HEK293 (cell line): Measurements from ENCODE around the gene SYNE3.

Experiments used
- CTCF ChIA-PET: fragments of 350-600 bp; formaldehyde crosslinking; extraction: SDS; loops from one replicate; lab custom pipeline; 2021; ENCODE audit warnings: antibody characterized with exemption; lab: Yijun Ruan, JAX
- POLR2A ChIA-PET: fragments of 300-600 bp; formaldehyde crosslinking; extraction: SDS; loops from one replicate; lab custom pipeline; 2020; ENCODE audit warnings: antibody characterized with exemption, inconsistent platforms; lab: Yijun Ruan, JAX
- H3K27ac ChIP-seq: fragments of 200-500 bp; sonication (Bioruptor generic); 2 replicates; pipeline ENCODE4 v1.5.1; 2014; ENCODE audit warnings: low read depth, low read length, control low read depth, inconsistent platforms; ENCODE audit errors: extremely low read depth
- H3K36me3 ChIP-seq, 2 experiments: fragments of 200-500 bp in 1 of 2; sonication (Bioruptor generic) in 1 of 2; 1 replicate in 1 of 2; 2 replicates in 1 of 2; pipeline ENCODE4 v1.5.1; 2014 to 2017; ENCODE audit warnings: inconsistent platforms in 2 of 2, low read length in 2 of 2; ENCODE audit not compliant: control insufficient read depth in 2 of 2, insufficient read depth in 1 of 2
- H3K4me1 ChIP-seq: fragments of 200-500 bp; sonication (Bioruptor generic); 2 replicates; pipeline ENCODE4 v1.5.1; 2014; ENCODE audit warnings: mild to moderate bottlenecking, low read length, inconsistent platforms; ENCODE audit not compliant: control insufficient read depth, insufficient read depth
- H3K4me3 ChIP-seq: 2 replicates; pipeline ENCODE4 v1.5.1; 2011; ENCODE audit warnings: low read depth, mild to moderate bottlenecking, control low read depth, low read length, moderate library complexity
- H3K9me3 ChIP-seq: fragments of 200-500 bp; sonication (Bioruptor generic); 2 replicates; pipeline ENCODE4 v1.5.1; 2014; ENCODE audit warnings: low read depth, low read length, inconsistent platforms; ENCODE audit not compliant: control insufficient read depth, insufficient read depth
- BCL6B ChIP-seq: fragments of 450-650 bp; formaldehyde crosslinking; IDR thresholded peaks from 2 replicates; pipeline ENCODE4 v1.5.1; 2017; ENCODE audit warnings: missing biosample characterization, missing genetic modification characterization
- GLI2 ChIP-seq: fragments of 450-650 bp; formaldehyde crosslinking; IDR thresholded peaks from 2 replicates; pipeline ENCODE4; 2017; ENCODE audit warnings: missing biosample characterization, missing genetic modification characterization, low read depth, borderline replicate concordance
- HOXD13 ChIP-seq: sonication (generic); formaldehyde crosslinking; IDR thresholded peaks from 2 replicates; pipeline ENCODE4 v1.8.0; 2022; ENCODE audit warnings: missing genetic modification reagents, borderline replicate concordance
- SCRT1 ChIP-seq: fragments of 450-650 bp; formaldehyde crosslinking; IDR thresholded peaks from 2 replicates; pipeline ENCODE4 v1.5.1; 2016; ENCODE audit warnings: missing biosample characterization, missing genetic modification characterization, borderline replicate concordance
- SCRT2 ChIP-seq: fragments of 450-650 bp; formaldehyde crosslinking; IDR thresholded peaks from 2 replicates; pipeline ENCODE4 v1.5.1; 2016; ENCODE audit warnings: missing biosample characterization, missing genetic modification characterization
- SETDB1 ChIP-seq: IDR thresholded peaks from one replicate; pipeline ENCODE4 v1.6.1; 2017; ENCODE audit warnings: mild to moderate bottlenecking, low read length, moderate library complexity, mixed read lengths; ENCODE audit not compliant: insufficient read length
- ZBTB11 ChIP-seq: fragments of 450-650 bp; formaldehyde crosslinking; conservative IDR thresholded peaks from 2 replicates; pipeline ENCODE4 v1.5.1; 2016; ENCODE audit warnings: low read depth, missing biosample characterization, missing genetic modification characterization
- ZNF223 ChIP-seq: fragments of 450-650 bp; formaldehyde crosslinking; IDR thresholded peaks from 2 replicates; pipeline ENCODE4 v1.5.1; 2016; ENCODE audit warnings: missing biosample characterization, missing genetic modification characterization
- ZNF362 ChIP-seq: fragments of 450-650 bp; formaldehyde crosslinking; IDR thresholded peaks from 2 replicates; pipeline ENCODE4 v1.5.1; 2016; ENCODE audit warnings: missing biosample characterization, missing genetic modification characterization
- ZNF366 ChIP-seq: fragments of 450-650 bp; formaldehyde crosslinking; conservative IDR thresholded peaks from 2 replicates; pipeline ENCODE4 v1.5.1; 2016; ENCODE audit warnings: missing biosample characterization, missing genetic modification characterization
- ZNF561 ChIP-seq: fragments of 450-650 bp; IDR thresholded peaks from 2 replicates; pipeline ENCODE4 v1.5.1; 2018; ENCODE audit warnings: missing biosample characterization, missing genetic modification characterization, borderline replicate concordance
- ZNF777 ChIP-seq: fragments of 450-650 bp; formaldehyde crosslinking; IDR thresholded peaks from 2 replicates; pipeline ENCODE4 v1.5.1; 2017; ENCODE audit warnings: missing biosample characterization, missing genetic modification characterization, borderline replicate concordance
- TF ChIP-seq, protein P1 (sequence below): fragments of 450-650 bp; IDR thresholded peaks from 2 replicates; pipeline ENCODE4 v1.5.1; 2018; ENCODE audit warnings: missing biosample characterization, missing genetic modification characterization
- TF ChIP-seq, protein P2 (sequence below): fragments of 450-650 bp; formaldehyde crosslinking; IDR thresholded peaks from 2 replicates; pipeline ENCODE4 v1.5.1; 2016; ENCODE audit warnings: missing biosample characterization, missing genetic modification characterization

SYNE3 gene

DNA sequence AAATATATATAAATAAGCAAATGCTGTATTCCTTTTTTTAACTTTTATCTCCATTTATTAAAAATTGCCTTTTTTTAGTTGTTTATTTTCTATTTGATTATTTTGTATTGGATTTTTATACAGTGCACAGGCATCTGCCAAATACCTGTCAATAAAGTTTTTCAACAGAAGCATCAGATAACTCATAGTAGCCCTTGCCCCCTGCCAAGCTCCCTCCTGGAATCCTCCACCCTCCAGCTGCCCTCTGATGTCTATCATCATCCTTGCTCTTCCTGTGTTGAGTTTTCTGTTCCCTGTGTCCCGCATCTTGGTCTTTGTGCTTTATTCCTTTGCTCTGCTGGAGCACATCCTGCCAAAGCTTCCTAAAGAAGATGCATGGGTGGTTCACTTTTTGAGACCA, 35.0 kb upstream of the SYNE3 start:
- Histone ChIP-seq H3K4me3 (no peak overlapping the region), H3K4me1 (no peaks in the 10 kb centered on the region), H3K36me3 (no peaks in the 10 kb centered on the region), H3K9me3 (no peaks in the 10 kb centered on the region), H3K27ac (no peak overlapping the region)
- TF ChIP-seq SETDB1 (peak; percentile 50), GLI2 (tag by site-specific recombination) (no peak)
- CTCF ChIA-PET, result no interaction called here
- POLR2A ChIA-PET, result no interaction called here

GRCh38 chr14:95549656-95550585, 33.5 kb upstream of the SYNE3 start:
- H3K27ac ChIP-seq, result no peak overlapping the region
- ChIA-PET POLR2A (interaction anchor here (0.8 kb wide), 1 partner anchor 22 kb away, joined by 3 read pairs; no protein-coding TSS in a partner anchor), CTCF (no interaction called here)
- no peak for TF ChIP-seq ZNF362 (tag by site-specific recombination)
- TF ChIP-seq SCRT1 (tag by site-specific recombination), result 0 out of 2 replicates have a peak, but pooled peaks have one; percentile 41
- peak; percentile 57 for TF ChIP-seq SCRT2 (tag by site-specific recombination)
- H3K9me3 ChIP-seq, result no peaks in the 10 kb centered on the region
- no peak overlapping the region for H3K4me3 ChIP-seq
- H3K4me1 ChIP-seq, result peaks cover 4% of the 10 kb centered on the region; the same call in 1 of the 2 replicates
- H3K36me3 ChIP-seq, result peaks cover 0 to 3% of the 10 kb centered on the region in 2 experiments; a peak in 1 of 3 replicates

DNA sequence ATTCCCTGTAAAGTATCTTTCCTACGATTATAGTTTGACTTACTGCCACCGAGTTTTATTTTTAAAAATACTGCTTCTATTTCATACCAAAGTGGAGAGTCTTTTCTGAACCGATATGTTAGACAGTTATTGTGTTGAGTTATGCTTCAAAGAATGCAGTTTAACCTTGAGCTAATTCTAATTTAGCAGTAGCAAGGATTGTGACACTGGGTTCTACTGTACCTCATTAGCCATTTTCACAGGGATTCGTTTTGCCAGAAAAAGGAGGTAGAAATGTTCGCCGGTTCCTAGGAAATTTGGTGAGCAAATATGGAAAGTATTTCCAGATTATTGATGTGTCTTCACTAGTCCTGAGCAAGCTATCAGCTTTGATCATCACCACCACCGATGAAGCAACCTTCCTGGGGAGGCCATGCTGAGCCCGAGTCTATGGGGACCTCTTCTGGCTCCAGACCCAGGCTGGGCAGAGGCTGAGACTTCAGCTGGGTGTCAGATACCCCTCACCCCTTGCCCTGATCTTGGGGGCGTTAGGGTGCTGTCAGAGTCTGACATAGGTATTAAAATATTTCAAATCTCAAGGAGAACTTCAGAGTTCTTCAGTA, 32.0 kb upstream of the SYNE3 start:
- CTCF ChIA-PET, result interaction anchor here (0.7 to 2.2 kb wide), 3 partner anchors 11 to 267 kb away, joined by 3 to 7 read pairs (median 6); no protein-coding TSS in a partner anchor
- Histone ChIP-seq H3K4me3 (no peak overlapping the region), H3K9me3 (no peaks in the 10 kb centered on the region), H3K36me3 (peaks cover 0 to 10% of the 10 kb centered on the region in 2 experiments; a peak in 1 of 3 replicates), H3K27ac (no peak overlapping the region), H3K4me1 (peaks cover 4% of the 10 kb centered on the region; the same call in 1 of the 2 replicates)
- TF ChIP-seq, protein P1, sequence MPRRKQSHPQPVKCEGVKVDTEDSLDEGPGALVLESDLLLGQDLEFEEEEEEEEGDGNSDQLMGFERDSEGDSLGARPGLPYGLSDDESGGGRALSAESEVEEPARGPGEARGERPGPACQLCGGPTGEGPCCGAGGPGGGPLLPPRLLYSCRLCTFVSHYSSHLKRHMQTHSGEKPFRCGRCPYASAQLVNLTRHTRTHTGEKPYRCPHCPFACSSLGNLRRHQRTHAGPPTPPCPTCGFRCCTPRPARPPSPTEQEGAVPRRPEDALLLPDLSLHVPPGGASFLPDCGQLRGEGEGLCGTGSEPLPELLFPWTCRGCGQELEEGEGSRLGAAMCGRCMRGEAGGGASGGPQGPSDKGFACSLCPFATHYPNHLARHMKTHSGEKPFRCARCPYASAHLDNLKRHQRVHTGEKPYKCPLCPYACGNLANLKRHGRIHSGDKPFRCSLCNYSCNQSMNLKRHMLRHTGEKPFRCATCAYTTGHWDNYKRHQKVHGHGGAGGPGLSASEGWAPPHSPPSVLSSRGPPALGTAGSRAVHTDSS, result no peak
- no peak for TF ChIP-seq ZBTB11
- TF ChIP-seq, protein P2, sequence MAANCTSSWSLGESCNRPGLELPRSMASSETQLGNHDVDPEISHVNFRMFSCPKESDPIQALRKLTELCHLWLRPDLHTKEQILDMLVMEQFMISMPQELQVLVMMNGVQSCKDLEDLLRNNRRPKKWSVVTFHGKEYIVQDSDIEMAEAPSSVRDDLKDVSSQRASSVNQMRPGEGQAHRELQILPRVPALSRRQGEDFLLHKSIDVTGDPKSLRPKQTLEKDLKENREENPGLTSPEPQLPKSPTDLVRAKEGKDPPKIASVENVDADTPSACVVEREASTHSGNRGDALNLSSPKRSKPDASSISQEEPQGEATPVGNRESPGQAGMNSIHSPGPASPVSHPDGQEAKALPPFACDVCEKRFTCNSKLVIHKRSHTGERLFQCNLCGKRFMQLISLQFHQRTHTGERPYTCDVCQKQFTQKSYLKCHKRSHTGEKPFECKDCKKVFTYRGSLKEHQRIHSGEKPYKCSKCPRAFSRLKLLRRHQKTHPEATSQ (tag by site-specific recombination), result no peak
- no peak for TF ChIP-seq ZNF223 (tag by site-specific recombination)
- TF ChIP-seq ZNF366 (tag by site-specific recombination), result no peak
- no peak for TF ChIP-seq ZNF561 (tag by site-specific recombination)
- TF ChIP-seq BCL6B (tag by site-specific recombination), result no peak
- TF ChIP-seq HOXD13 (CRISPR knock-in tag), result no peak
- TF ChIP-seq ZNF777 (tag by site-specific recombination), result no peak
- POLR2A ChIA-PET, result interaction anchor here (1.0 kb wide), 1 partner anchor 14 kb away, joined by 3 read pairs; the partner anchor contains the start of gene GLRX5
